Esophagus muscularis mucosa (tissue), 4 donors: Measurements from ENCODE around the gene S100A8. TPM values are rescaled to one million over a fixed set of nuclear protein-coding genes. Genes with fewer than 3 reads are reported as not detected.
A peak's percentile ranks its signal among the peaks of the same experiment; 100 is the strongest.

Source experiments
- DNase-seq: peaks from one replicate; pipeline ENCODE4 v3.0.0-alpha.2; 2017; ENCODE audit errors: extremely low spot score
- H3K27ac ChIP-seq, 4 donors: fragments of 200-600 bp; sonication (generic); replicated peaks in 1 of 4; 1 replicate in 3 of 4; 2 replicates in 1 of 4; pipeline ENCODE4 v1.5.1; 2016 to 2019; ENCODE audit warnings: mild to moderate bottlenecking in 1 of 4
- H3K27me3 ChIP-seq, 4 donors: fragments of 200-600 bp; sonication (generic); one replicate each; pipeline versions ENCODE4 v1.5.1 to v1.6.0; 2016 to 2019
- H3K36me3 ChIP-seq, 4 donors: fragments of 200-600 bp; sonication (generic); one replicate each; pipeline ENCODE4 v1.5.1; 2016 to 2019
- H3K4me1 ChIP-seq, 4 donors: fragments of 200-600 bp; sonication (generic); one replicate each; pipeline ENCODE4 v1.5.1; 2016 to 2019
- H3K4me3 ChIP-seq, 4 donors: fragments of 200-600 bp; sonication (generic); 1 replicate in 2 of 4; 2 replicates in 2 of 4; pipeline ENCODE4 v1.5.1; 2016 to 2019; ENCODE audit warnings: mild to moderate bottlenecking in 4 of 4, moderate library complexity in 1 of 4
- H3K9me3 ChIP-seq, 4 donors: fragments of 200-600 bp; sonication (generic); 1 replicate in 3 of 4; 2 replicates in 1 of 4; pipeline ENCODE4 v1.5.1; 2016 to 2019
- CTCF ChIP-seq, 3 experiments: fragments of 200-600 bp in 2 of 3; fragments of 450-650 bp in 1 of 3; sonication (generic) in 2 of 3; IDR thresholded peaks; one replicate each; pipeline ENCODE4 v1.5.1; 2017 to 2019; ENCODE audit warnings: antibody characterized with exemption in 3 of 3, mild to moderate bottlenecking in 2 of 3, moderate library complexity in 1 of 3
- EP300 ChIP-seq: sonication (generic); formaldehyde crosslinking; IDR thresholded peaks from one replicate; pipeline ENCODE4 v1.6.1; 2017; ENCODE audit warnings: antibody characterized with exemption
- POLR2A ChIP-seq: fragments of 450-650 bp; IDR thresholded peaks from one replicate; pipeline ENCODE4 v1.6.1; 2017; ENCODE audit warnings: antibody characterized with exemption, moderate library complexity, mild to moderate bottlenecking, low read depth
- POLR2AphosphoS5 ChIP-seq, 2 donors: sonication (generic); formaldehyde crosslinking; IDR thresholded peaks; one replicate each; pipeline ENCODE4 v1.6.1; 2017; ENCODE audit warnings: antibody characterized with exemption in 2 of 2
- WGBS: methylation state at CpG from one replicate; pipeline ENCODE4 v1.1.5; 2018; 5-methylcytosine and 5-hydroxymethylcytosine counted together
- intact Hi-C: fragments of 100-400 bp; cut with DNase I; formaldehyde crosslinking; loops from one replicate; pipeline ENCODE4 v1.15.1; 2023
- total RNA-seq, 4 donors: library from RNA; depleted of rRNA; stranded (reverse); fragments of >200 nt; gene quantifications; one replicate each; pipeline versions ENCODE4 v1.1.0 to v1.2.1, GENCODE V29; 2016

S100A8 gene
- total RNA-seq, 4 donors from 2014 or later, result 9.9 to 155 (median 12.0) TPM

- peak; percentile 81 for DNase-seq
- intact Hi-C loops, result no loop called here
- 83% methylated on average over 4 of the region's 4 CpGs for WGBS
Observed at GRCh38 chr1:153387001-153387400, 3.9 kb downstream of the S100A8 start.

GRCh38 chr1:153386500-153386901 is 4.4 kb downstream of the S100A8 start:
- peak; percentile 92 for DNase-seq
- peaks cover 0 to 17% (median 3%) of the 10 kb centered on the region in 4 donors for H3K9me3 ChIP-seq
- WGBS, result 83% methylated on average over 5 of the region's 5 CpGs
- intact Hi-C loops, result no loop called here
- H3K4me3 ChIP-seq, result no peak overlapping the region
- peaks cover 0 to 18% (median 0%) of the 10 kb centered on the region in 4 donors for H3K27me3 ChIP-seq
- TF ChIP-seq CTCF (IDR thresholded peaks at IDR 0.05) (no peak), POLR2AphosphoS5 (IDR thresholded peaks at IDR 0.05) (peak in 1 of 2 donors; percentile 9)
- H3K27ac ChIP-seq, result no peak overlapping the region
- H3K36me3 ChIP-seq, result no peaks in the 10 kb centered on the region
- no peaks in the 10 kb centered on the region for H3K4me1 ChIP-seq

More at GRCh38 chr1:153387001-153387400, 3.9 kb downstream of the S100A8 start:
- H3K4me3 ChIP-seq, result no peak overlapping the region
- no peaks in the 10 kb centered on the region for H3K4me1 ChIP-seq
- TF ChIP-seq CTCF (IDR thresholded peaks at IDR 0.05) (no peak), EP300 (no peak), POLR2A (no peak), POLR2AphosphoS5 (IDR thresholded peaks at IDR 0.05) (no peak)
- H3K27ac ChIP-seq, result no peak overlapping the region
- H3K27me3 ChIP-seq, result peaks cover 0 to 22% (median 0%) of the 10 kb centered on the region in 4 donors
- peaks cover 0 to 12% (median 3%) of the 10 kb centered on the region in 4 donors for H3K9me3 ChIP-seq
- H3K36me3 ChIP-seq, result no peaks in the 10 kb centered on the region

GRCh38 chr1:153384958-153385580 is 5.8 kb downstream of the S100A8 start:
- Histone ChIP-seq H3K27ac (no peak overlapping the region), H3K4me3 (no peak overlapping the region), H3K27me3 (peaks cover 0 to 5% (median 0%) of the 10 kb centered on the region in 4 donors), H3K4me1 (no peaks in the 10 kb centered on the region), H3K36me3 (no peaks in the 10 kb centered on the region), H3K9me3 (peaks cover 0 to 23% (median 3%) of the 10 kb centered on the region in 4 donors)
- intact Hi-C loops, result no loop called here
- TF ChIP-seq POLR2A, result no peak
- TF ChIP-seq EP300, result no peak
- no peak for TF ChIP-seq POLR2AphosphoS5 (IDR thresholded peaks at IDR 0.05)
- TF ChIP-seq CTCF (IDR thresholded peaks at IDR 0.05), result no peak
- no peak for DNase-seq
- WGBS, result 81% methylated on average over 4 of the region's 4 CpGs

- intact Hi-C loops, result no loop called here
- 94% methylated on average over 20 of the region's 23 CpGs for WGBS
- Histone ChIP-seq H3K27me3 (peaks cover 0 to 15% (median 0%) of the 10 kb centered on the region in 4 donors), H3K27ac (no peak overlapping the region), H3K4me3 (no peak overlapping the region), H3K9me3 (peaks cover 0 to 23% (median 3%) of the 10 kb centered on the region in 4 donors), H3K4me1 (no peaks in the 10 kb centered on the region), H3K36me3 (no peaks in the 10 kb centered on the region)
- no peak for TF ChIP-seq CTCF (IDR thresholded peaks at IDR 0.05)
- no peak for TF ChIP-seq POLR2A
- no peak for DNase-seq
Observed at GRCh38 chr1:153380711-153381110, 10.2 kb downstream of the S100A8 start.

- Histone ChIP-seq H3K9me3 (peaks cover 0 to 23% (median 3%) of the 10 kb centered on the region in 4 donors), H3K4me1 (no peaks in the 10 kb centered on the region), H3K27me3 (peaks cover 0 to 15% (median 0%) of the 10 kb centered on the region in 4 donors), H3K36me3 (no peaks in the 10 kb centered on the region), H3K27ac (no peak overlapping the region), H3K4me3 (no peak overlapping the region)
- no peak for TF ChIP-seq EP300
- no peak for TF ChIP-seq POLR2A
- TF ChIP-seq CTCF (IDR thresholded peaks at IDR 0.05), result no peak
- no peak for TF ChIP-seq POLR2AphosphoS5 (IDR thresholded peaks at IDR 0.05)
- intact Hi-C loops, result no loop called here
- WGBS, result 93% methylated on average over 10 of the region's 10 CpGs
- DNase-seq, result no peak
Observed at GRCh38 chr1:153379591-153379990, 11.3 kb downstream of the S100A8 start.
